COLO668 (cell line): ENCODE results near the gene CSTF2T.

Experiments
- DNase-seq: peaks from one replicate; lab custom pipeline; 2025; ENCODE audit not compliant: unreplicated experiment; lab: John Stamatoyannopoulos, UW

CSTF2T gene

DNA sequence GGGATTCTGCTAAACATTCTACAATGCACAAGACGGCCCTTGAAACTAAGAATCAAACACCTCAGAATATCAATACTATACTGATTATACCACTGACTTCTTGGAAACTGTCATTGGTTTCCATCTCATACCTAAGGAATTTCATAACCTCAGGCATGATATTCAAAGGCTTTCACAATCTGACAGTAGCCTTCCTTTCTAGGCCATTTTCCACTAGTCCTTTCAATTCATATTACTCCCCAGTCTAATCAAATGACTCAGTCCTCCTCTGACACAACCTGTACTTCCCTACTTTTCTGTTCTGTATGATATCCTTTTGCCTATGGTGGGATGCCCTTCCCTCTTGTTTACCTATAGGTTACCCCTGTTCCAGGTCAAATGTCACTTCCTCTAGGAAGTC is 48.3 kb downstream of the CSTF2T start:
- DNase-seq, result no peak

- no peak for DNase-seq
These were observed 50.3 kb downstream of the CSTF2T start for GRCh38 chr10:51649064-51649463.
